AML-193 (cell line): Measurements from ENCODE around the gene GAD2.

ENCODE experiments used
- DNase-seq, 2 experiments: peaks; one replicate each; lab custom pipeline; 2025; lab: John Stamatoyannopoulos, UW

GAD2 gene

GRCh38 chr10:26216585-26217395 is at the start of gene GAD2:
GAD2 (plus strand) TSS chr10:26216774; CDS start chr10:26216810, 36 bp downstream.
- no peak for DNase-seq

- DNase-seq: no peak
Observed at GRCh38 chr10:26169466-26169865, 47.1 kb upstream of the GAD2 start.

GRCh38 chr10:26172131-26172530 is 44.4 kb upstream of the GAD2 start:
- DNase-seq: no peak

- DNase-seq: no peak
Observed at GRCh38 chr10:26173837-26174236, 42.7 kb upstream of the GAD2 start.

- no peak for DNase-seq
Observed at GRCh38 chr10:26177341-26177740, 39.2 kb upstream of the GAD2 start.

GRCh38 chr10:26194275-26194674 is 22.3 kb upstream of the GAD2 start:
- no peak for DNase-seq

GRCh38 chr10:26197248-26197647 is 19.3 kb upstream of the GAD2 start:
- DNase-seq: no peak

GRCh38 chr10:26198119-26198518 is 18.5 kb upstream of the GAD2 start:
- no peak for DNase-seq

GRCh38 chr10:26199841-26200240 is 16.7 kb upstream of the GAD2 start:
- no peak for DNase-seq

GRCh38 chr10:26205223-26205622 is 11.4 kb upstream of the GAD2 start:
- DNase-seq: no peak

GRCh38 chr10:26211781-26212444 is 4.7 kb upstream of the GAD2 start:
- DNase-seq: no peak

GRCh38 chr10:26212511-26212910 is 4.1 kb upstream of the GAD2 start:
- DNase-seq: no peak

- DNase-seq: no peak
Observed at GRCh38 chr10:26213157-26213800, 3.3 kb upstream of the GAD2 start.

- DNase-seq: no peak
Observed at GRCh38 chr10:26214004-26214403, 2.6 kb upstream of the GAD2 start.

GRCh38 chr10:26214551-26215395 is 1.8 kb upstream of the GAD2 start:
- no peak for DNase-seq

- no peak for DNase-seq
Observed at GRCh38 chr10:26215396-26215934, 1.1 kb upstream of the GAD2 start.

- DNase-seq: no peak
Observed at GRCh38 chr10:26215935-26216584, 514 bp upstream of the GAD2 start.

- DNase-seq: no peak
Observed at GRCh38 chr10:26217396-26218086, 967 bp downstream of the GAD2 start.

- no peak for DNase-seq
Observed at GRCh38 chr10:26219676-26220075, 3.1 kb downstream of the GAD2 start.

GRCh38 chr10:26220901-26221300 is 4.3 kb downstream of the GAD2 start:
- no peak for DNase-seq

- DNase-seq: no peak
Observed at GRCh38 chr10:26221541-26221940, 5.0 kb downstream of the GAD2 start.
